Measurements from ENCODE around the gene PLEKHH3. TPM values are rescaled to one million over a fixed set of nuclear protein-coding genes. Genes with fewer than 3 reads are reported as not detected.

Gene PLEKHH3
- total and polyA plus RNA-seq, 10 of the 15 experiments (the other 5 are each of a cell fraction or from before 2014, with no cell fraction given) = 0.31 to 38.0 (median 11.0) TPM

- TF ChIP-seq KAT2A (conservative IDR thresholded peaks at IDR 0.05; ENCODE audit: control insufficient read depth, low read depth, low read length) (no peak), EED (IDR thresholded peaks at IDR 0.05; ENCODE audit: low read depth) (peak; percentile 41; the same call in 1 of the 2 replicates), USF1 (IDR thresholded peaks at IDR 0.05; ENCODE audit: borderline replicate concordance, extremely low read length, insufficient read depth, low read depth, low read length) (no peak), TARDBP (IDR thresholded peaks at IDR 0.05; ENCODE audit: borderline replicate concordance) (no peak), NFXL1 (IDR thresholded peaks at IDR 0.05; ENCODE audit: borderline replicate concordance) (no peak), PAX8 (IDR thresholded peaks at IDR 0.05) (no peak), CUX1 (IDR thresholded peaks at IDR 0.05; ENCODE audit: insufficient replicate concordance, low read depth, low read length) (no peak), BACH1 (IDR thresholded peaks at IDR 0.05; ENCODE audit: borderline replicate concordance) (0 out of 2 replicates have a peak, but pooled peaks have one; percentile 29), ETV6 (conservative IDR thresholded peaks at IDR 0.05 in 1 of 2, IDR thresholded peaks at IDR 0.05 in 1 of 2; ENCODE audit: borderline replicate concordance in 1 of 2, low read depth in 1 of 2) (no peak), ATF7 (IDR thresholded peaks at IDR 0.05; ENCODE audit: low read depth) (no peak), MXI1 (IDR thresholded peaks at IDR 0.05; ENCODE audit: low read depth, low read length) (peak; percentile 56; the same call in 1 of the 2 replicates), CHD1 (IDR thresholded peaks at IDR 0.05; ENCODE audit: low read depth, low read length) (0 out of 2 replicates have a peak, but pooled peaks have one; percentile 68), CBX5 (IDR thresholded peaks at IDR 0.05; ENCODE audit: low read depth) (no peak), RCOR1 (conservative IDR thresholded peaks at IDR 0.05; ENCODE audit: low read depth, low read length) (no peak), GABPA (IDR thresholded peaks at IDR 0.05; ENCODE audit: low read depth) (no peak), NBN (IDR thresholded peaks at IDR 0.05) (peak; percentile 75; the same call in 1 of the 2 replicates), MYB (IDR thresholded peaks at IDR 0.05; ENCODE audit: borderline replicate concordance, low read depth, low read length) (no peak), CREM (IDR thresholded peaks at IDR 0.05; ENCODE audit: low read depth) (no peak), BHLHE40 (IDR thresholded peaks at IDR 0.05; ENCODE audit: borderline replicate concordance in 1 of 2, low read depth in 2 of 2, low read length in 1 of 2) (peak in 1 of 2 experiments; percentile 31; a peak in 1 of 4 replicates), KLF5 (IDR thresholded peaks at IDR 0.05; ENCODE audit: partially characterized antibody) (no peak), FOS (IDR thresholded peaks at IDR 0.05; ENCODE audit: borderline replicate concordance, extremely low read depth, insufficient read length) (no peak), NR2C1 (IDR thresholded peaks at IDR 0.05) (no peak), EGR1 (IDR thresholded peaks at IDR 0.05; ENCODE audit: borderline replicate concordance in 1 of 2, low read depth in 2 of 2, low read length in 2 of 2) (0 out of 3 replicates have a peak, but pooled peaks of 1 of the 2 experiments have one; percentile 14), MAX (IDR thresholded peaks at IDR 0.05; ENCODE audit: low read depth, low read length) (no peak)
Measured at GRCh38 chr17:42659079-42659931, 17.5 kb downstream of the PLEKHH3 start, which contains the start of gene TUBG2 (continued).
